Limb (tissue), 2 donors: ENCODE results near the gene POLR3B.

Experiments used
- DNase-seq, 2 donors: peaks; one replicate each; pipeline ENCODE4 v3.0.0-alpha.2; 2016; ENCODE audit errors: extremely low spot score in 2 of 2

POLR3B gene

GRCh38 chr12:106551410-106551809, 193.9 kb downstream of the POLR3B start:
- DNase-seq, result no peak

GRCh38 chr12:106552228-106552627, 194.7 kb downstream of the POLR3B start:
- DNase-seq, result no peak
